Left lobe of liver (tissue), 2 donors: ENCODE data around the gene EYA3. TPM values are rescaled to one million over a fixed set of nuclear protein-coding genes. Genes with fewer than 3 reads are reported as not detected.
A peak's percentile ranks its signal among the peaks of the same experiment; 100 is the strongest.

Source experiments
- ATAC-seq: fragments of 200-7000 bp; cut with Tn5 transposase; one replicate; pipeline ENCODE4 v1.9.1; 2020; ENCODE audit warnings: mild to moderate bottlenecking, moderate library complexity
- DNase-seq: peaks from one replicate; pipeline ENCODE4 v3.0.0-alpha.2; 2020; ENCODE audit warnings: low spot score
- total RNA-seq: library from RNA; stranded (reverse); gene quantifications from one replicate; pipeline ENCODE4 v1.2.1, GENCODE V29; 2021
- donor health status: DM: no; HTN: no; CAD: no; lungs with moderate emphysema.
- donor health status: DM: no; HTN: yes; CAD: no.

The EYA3 gene
- total RNA-seq, result 6.9 TPM

- ATAC-seq, result peak; percentile 98
- DNase-seq, result peak; percentile 99
Observed at GRCh38 chr1:28088168-28088961, at the start of gene EYA3. EYA3 (minus strand) TSS chr1:28088610; CDS start chr1:28058026, 30,584 bp downstream.

- no peak for ATAC-seq
- DNase-seq, result no peak
Observed at GRCh38 chr1:28136922-28137613, 48.7 kb upstream of the EYA3 start.

GRCh38 chr1:28136169-28136921 lies 47.9 kb upstream of the EYA3 start:
- no peak for DNase-seq
- no peak for ATAC-seq

GRCh38 chr1:28135371-28136168 lies 47.2 kb upstream of the EYA3 start:
- ATAC-seq, result no peak

GRCh38 chr1:28134651-28135207 lies 46.3 kb upstream of the EYA3 start:
- DNase-seq, result no peak
- no peak for ATAC-seq

More at GRCh38 chr1:28135371-28136168, 47.2 kb upstream of the EYA3 start:
- DNase-seq, result no peak

- no peak for ATAC-seq
- no peak for DNase-seq
Observed at GRCh38 chr1:28132171-28133167, 44.1 kb upstream of the EYA3 start.

GRCh38 chr1:28130901-28131300 lies 42.5 kb upstream of the EYA3 start:
- no peak for ATAC-seq

GRCh38 chr1:28129150-28129549 lies 40.7 kb upstream of the EYA3 start:
- DNase-seq (no peak), ATAC-seq (no peak)

More at GRCh38 chr1:28130901-28131300, 42.5 kb upstream of the EYA3 start:
- no peak for DNase-seq

GRCh38 chr1:28127617-28128257 lies 39.3 kb upstream of the EYA3 start:
- DNase-seq (no peak), ATAC-seq (peak; percentile 29)

GRCh38 chr1:28126783-28127490 lies 38.5 kb upstream of the EYA3 start:
- ATAC-seq, result no peak
- no peak for DNase-seq

GRCh38 chr1:28126212-28126611 lies 37.8 kb upstream of the EYA3 start:
- no peak for DNase-seq
- ATAC-seq, result no peak

- ATAC-seq (no peak), DNase-seq (no peak)
Observed at GRCh38 chr1:28123461-28123961, 35.1 kb upstream of the EYA3 start.

- DNase-seq (no peak), ATAC-seq (no peak)
Observed at GRCh38 chr1:28122183-28122582, 33.8 kb upstream of the EYA3 start.

- no peak for DNase-seq
- ATAC-seq, result no peak
Observed at GRCh38 chr1:28119556-28119955, 31.1 kb upstream of the EYA3 start.

- no peak for DNase-seq
- ATAC-seq, result no peak
Observed at GRCh38 chr1:28118640-28119307, 30.4 kb upstream of the EYA3 start.

GRCh38 chr1:28115267-28115666 lies 26.9 kb upstream of the EYA3 start:
- no peak for ATAC-seq
- DNase-seq, result no peak

GRCh38 chr1:28114844-28115243 lies 26.4 kb upstream of the EYA3 start:
- ATAC-seq (no peak), DNase-seq (no peak)
